Activated CD4-positive, alpha-beta T cell treated with anti-CD3 and anti-CD28 coated beads for 4 hours (primary cell): ENCODE results near the gene UQCRC1.

ENCODE experiments used
- DNase-seq, 2 donors: peaks; one replicate each; pipeline ENCODE4 v3.0.0-alpha.2; 2020

UQCRC1 gene

GRCh38 chr3:48598323-48599076, 10.9 kb downstream of the UQCRC1 start:
- DNase-seq = no peak

- no peak for DNase-seq
These were observed 12.0 kb downstream of the UQCRC1 start for GRCh38 chr3:48597408-48597800.

GRCh38 chr3:48596676-48597407, 12.6 kb downstream of the UQCRC1 start:
- no peak for DNase-seq

GRCh38 chr3:48596157-48596556, 13.3 kb downstream of the UQCRC1 start:
- DNase-seq = no peak

- DNase-seq = no peak
These were observed 13.8 kb downstream of the UQCRC1 start for GRCh38 chr3:48595526-48596121.

GRCh38 chr3:48595075-48595525, 14.3 kb downstream of the UQCRC1 start, which contains the start of gene COL7A1:
Gene COL7A1, minus strand, starts transcription at chr3:48595329. Its CDS starts 170 bp downstream, at chr3:48595159.
- no peak for DNase-seq

GRCh38 chr3:48594417-48595049, 14.9 kb downstream of the UQCRC1 start:
- no peak for DNase-seq

- DNase-seq = no peak
These were observed 16.1 kb downstream of the UQCRC1 start for GRCh38 chr3:48593337-48593736.

GRCh38 chr3:48592519-48593087, 16.8 kb downstream of the UQCRC1 start:
- DNase-seq = no peak

- DNase-seq = no peak
These were observed 17.4 kb downstream of the UQCRC1 start for GRCh38 chr3:48591886-48592518.

- no peak for DNase-seq
These were observed 18.0 kb downstream of the UQCRC1 start for GRCh38 chr3:48591436-48591835.

- DNase-seq = no peak
These were observed 21.2 kb downstream of the UQCRC1 start for GRCh38 chr3:48588230-48588629.

- DNase-seq = no peak
These were observed 21.8 kb downstream of the UQCRC1 start for GRCh38 chr3:48587686-48588085.

- DNase-seq = no peak
These were observed 24.0 kb downstream of the UQCRC1 start for GRCh38 chr3:48585411-48585810.

GRCh38 chr3:48584836-48585235, 24.6 kb downstream of the UQCRC1 start:
- DNase-seq = no peak

GRCh38 chr3:48581621-48582481, 27.6 kb downstream of the UQCRC1 start:
- DNase-seq = no peak

- DNase-seq = no peak
These were observed 32.8 kb downstream of the UQCRC1 start for GRCh38 chr3:48576647-48577046.

GRCh38 chr3:48575366-48575765, 34.1 kb downstream of the UQCRC1 start:
- no peak for DNase-seq

- DNase-seq = no peak
These were observed 35.4 kb downstream of the UQCRC1 start for GRCh38 chr3:48573973-48574585.

- no peak for DNase-seq
These were observed 36.9 kb downstream of the UQCRC1 start for GRCh38 chr3:48572517-48572916.

- no peak for DNase-seq
These were observed 37.5 kb downstream of the UQCRC1 start for GRCh38 chr3:48571938-48572337.
